ENCODE measurements around the gene RARG.

Gene RARG

DNA sequence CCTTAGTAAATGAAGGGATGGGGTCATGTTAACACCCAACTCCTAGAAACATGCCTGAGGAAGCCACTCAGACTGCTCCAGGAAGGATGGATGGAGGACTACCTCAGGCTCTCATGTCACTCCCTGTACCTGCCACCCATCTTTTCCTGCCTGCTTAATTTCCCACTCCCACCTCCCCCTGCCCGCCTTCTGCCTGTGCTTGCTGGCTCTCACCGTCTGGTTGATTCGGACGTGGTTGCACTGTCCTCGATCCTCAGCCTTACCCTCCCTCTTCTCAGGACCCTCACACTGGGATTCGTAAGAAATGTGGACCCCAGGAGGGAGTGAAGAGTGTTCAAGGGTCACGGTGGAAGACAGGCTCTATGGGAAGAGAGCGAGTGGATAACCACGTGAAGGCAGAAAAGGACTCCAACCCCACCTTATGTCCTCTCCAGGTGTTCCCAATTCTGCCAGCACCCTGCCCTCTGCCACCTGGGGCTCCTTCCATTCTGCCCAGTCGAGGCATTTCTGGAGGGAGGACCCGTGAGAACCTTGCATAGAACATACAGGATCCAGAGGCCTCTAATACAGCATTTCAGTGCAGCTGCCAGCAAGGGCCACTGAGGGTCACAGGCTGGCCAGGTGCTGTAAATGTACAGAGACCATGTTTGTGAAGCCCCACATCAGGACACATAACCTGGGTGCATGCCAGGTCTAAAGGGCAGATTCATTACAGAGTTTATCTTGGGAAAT is 37.9 kb downstream of the RARG start:
- TF ChIP-seq, protein P1, sequence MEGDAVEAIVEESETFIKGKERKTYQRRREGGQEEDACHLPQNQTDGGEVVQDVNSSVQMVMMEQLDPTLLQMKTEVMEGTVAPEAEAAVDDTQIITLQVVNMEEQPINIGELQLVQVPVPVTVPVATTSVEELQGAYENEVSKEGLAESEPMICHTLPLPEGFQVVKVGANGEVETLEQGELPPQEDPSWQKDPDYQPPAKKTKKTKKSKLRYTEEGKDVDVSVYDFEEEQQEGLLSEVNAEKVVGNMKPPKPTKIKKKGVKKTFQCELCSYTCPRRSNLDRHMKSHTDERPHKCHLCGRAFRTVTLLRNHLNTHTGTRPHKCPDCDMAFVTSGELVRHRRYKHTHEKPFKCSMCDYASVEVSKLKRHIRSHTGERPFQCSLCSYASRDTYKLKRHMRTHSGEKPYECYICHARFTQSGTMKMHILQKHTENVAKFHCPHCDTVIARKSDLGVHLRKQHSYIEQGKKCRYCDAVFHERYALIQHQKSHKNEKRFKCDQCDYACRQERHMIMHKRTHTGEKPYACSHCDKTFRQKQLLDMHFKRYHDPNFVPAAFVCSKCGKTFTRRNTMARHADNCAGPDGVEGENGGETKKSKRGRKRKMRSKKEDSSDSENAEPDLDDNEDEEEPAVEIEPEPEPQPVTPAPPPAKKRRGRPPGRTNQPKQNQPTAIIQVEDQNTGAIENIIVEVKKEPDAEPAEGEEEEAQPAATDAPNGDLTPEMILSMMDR (IDR thresholded peaks at IDR 0.05; ENCODE audit: control insufficient read depth, insufficient read depth, low read depth, low read length, missing control alignments): no peak
- no peak overlapping the region for H3K4me3 ChIP-seq (ENCODE audit: control insufficient read depth, low read depth, low read length)
- DNase-seq (ENCODE audit: low read depth): no peak

DNA sequence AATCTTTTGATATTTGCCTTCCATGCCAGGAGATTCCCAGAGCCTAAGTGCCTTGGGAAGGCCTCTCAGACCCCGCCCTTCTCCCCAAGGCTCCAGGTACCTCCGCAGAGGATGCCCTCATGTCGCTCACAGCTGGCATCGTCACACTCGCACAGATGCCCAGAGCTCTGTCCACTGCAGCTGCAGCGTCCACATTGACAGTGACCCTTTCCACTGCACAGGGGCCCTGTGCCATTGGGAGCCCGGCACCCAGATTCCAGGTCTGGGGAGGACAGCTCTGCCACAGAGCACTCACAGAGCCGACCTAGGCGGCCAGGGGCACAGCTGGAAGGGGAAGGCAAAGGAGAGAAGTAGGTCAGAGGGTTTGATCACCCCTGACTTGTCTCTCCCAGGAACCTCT is 39.0 kb downstream of the RARG start:
- no peak for DNase-seq (ENCODE audit: low read depth)
- H3K4me3 ChIP-seq (ENCODE audit: control insufficient read depth, low read depth, low read length): no peak overlapping the region
- TF ChIP-seq, protein P1 (IDR thresholded peaks at IDR 0.05; ENCODE audit: control insufficient read depth, insufficient read depth, low read depth, low read length, missing control alignments): no peak

DNA sequence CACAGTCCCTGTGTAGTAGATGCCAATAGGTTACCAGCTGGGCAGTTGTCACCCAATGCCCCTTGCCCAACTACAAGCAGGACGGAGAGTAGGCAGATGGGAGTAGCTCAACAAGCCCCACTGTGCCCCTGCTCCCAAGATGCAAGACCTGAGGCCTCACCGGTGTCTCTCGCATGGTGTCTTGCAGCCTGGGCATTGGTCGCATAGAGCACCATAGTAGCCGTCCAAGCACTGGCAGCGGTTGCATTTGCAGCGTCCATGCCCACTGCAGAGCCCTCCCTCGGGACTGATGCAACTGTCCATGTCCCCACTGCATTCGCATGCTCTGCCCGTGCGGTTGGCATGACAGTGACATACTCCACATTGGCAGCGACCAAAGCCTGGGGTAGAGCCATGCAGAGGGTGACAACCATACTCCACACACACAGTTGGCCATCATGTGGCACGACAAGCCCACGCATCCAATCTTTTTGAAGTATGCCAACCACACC is 39.4 kb downstream of the RARG start:
- TF ChIP-seq, protein P1 (IDR thresholded peaks at IDR 0.05; ENCODE audit: control insufficient read depth, insufficient read depth, low read depth, low read length, missing control alignments): no peak
- DNase-seq (ENCODE audit: low read depth): no peak
- no peak overlapping the region for H3K4me3 ChIP-seq (ENCODE audit: control insufficient read depth, low read depth, low read length)

DNA sequence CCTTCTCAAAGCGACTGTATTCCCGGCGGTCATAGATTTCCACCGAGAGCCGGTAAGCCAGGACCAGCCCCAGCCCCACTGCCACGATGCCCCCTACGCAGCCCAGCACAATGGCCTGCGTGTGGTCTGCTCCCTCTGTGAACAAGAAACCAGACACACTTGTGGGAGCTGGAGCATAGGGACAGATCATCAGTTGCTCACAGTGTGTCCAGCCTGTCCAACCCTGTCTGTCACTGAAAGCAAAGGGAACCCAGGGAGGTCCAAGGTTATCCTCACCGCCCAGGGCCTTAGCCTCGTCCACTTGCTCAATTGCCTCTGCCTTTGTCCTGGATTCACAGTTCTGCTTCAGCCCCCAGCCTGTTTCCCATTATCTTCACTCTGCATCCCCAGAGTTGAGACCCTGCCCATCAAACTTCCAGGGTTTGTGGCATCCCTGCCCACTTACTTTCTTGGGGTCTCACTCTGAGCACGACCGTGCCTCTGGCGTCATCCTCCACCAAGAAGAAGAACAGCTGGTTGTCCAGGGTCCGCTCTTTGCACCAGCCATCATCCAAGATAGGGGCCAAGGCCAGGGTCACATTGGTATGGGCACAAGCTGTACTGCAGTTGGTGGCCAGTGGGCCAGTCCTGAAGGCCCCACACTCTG is 40.0 kb downstream of the RARG start:
- TF ChIP-seq, protein P1 (IDR thresholded peaks at IDR 0.05; ENCODE audit: control insufficient read depth, insufficient read depth, low read depth, low read length, missing control alignments): no peak
- DNase-seq (ENCODE audit: low read depth): no peak
- no peak overlapping the region for H3K4me3 ChIP-seq (ENCODE audit: control insufficient read depth, low read depth, low read length)

DNA sequence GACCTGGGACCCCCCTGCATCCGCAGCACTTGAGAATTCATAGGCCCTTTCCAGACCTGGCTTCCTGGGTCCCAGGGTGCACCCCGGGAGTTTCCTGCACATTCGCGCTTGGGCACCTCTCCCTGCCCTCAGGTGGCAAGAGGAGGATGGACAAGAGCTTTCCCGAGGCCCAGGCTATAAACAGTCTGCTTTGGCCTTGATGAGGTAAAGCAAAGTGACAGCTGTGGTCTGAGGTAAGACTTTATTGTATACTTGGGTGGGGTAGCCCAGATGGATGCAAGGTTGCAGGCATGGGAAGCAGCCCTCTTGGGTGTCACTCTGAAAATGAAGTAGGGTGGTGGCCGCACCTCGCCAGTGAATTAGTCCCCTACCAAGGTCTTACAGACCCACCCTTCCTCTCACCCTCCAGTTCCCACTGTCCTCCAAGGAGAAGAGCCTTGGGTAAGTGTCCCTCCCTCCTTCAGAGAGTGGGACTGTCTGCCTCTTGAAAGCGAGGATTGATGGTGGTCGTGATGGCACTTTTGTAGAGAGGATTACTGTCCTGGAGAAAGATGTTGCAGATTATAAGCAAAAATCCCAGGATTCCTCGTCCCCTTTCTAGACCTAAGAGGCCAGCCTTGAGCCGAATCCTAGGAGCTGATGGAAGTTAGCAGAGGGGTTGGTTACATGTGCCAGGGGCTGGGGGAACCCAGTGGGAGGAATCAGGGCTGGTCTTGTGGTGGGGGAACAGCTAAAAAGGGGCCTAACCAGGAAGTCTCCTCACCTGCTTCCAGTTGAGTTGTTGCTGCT is 40.7 kb downstream of the RARG start:
- TF ChIP-seq, protein P1 (IDR thresholded peaks at IDR 0.05; ENCODE audit: control insufficient read depth, insufficient read depth, low read depth, low read length, missing control alignments): no peak
- no peak overlapping the region for H3K4me3 ChIP-seq (ENCODE audit: control insufficient read depth, low read depth, low read length)
- DNase-seq (ENCODE audit: low read depth): no peak

DNA sequence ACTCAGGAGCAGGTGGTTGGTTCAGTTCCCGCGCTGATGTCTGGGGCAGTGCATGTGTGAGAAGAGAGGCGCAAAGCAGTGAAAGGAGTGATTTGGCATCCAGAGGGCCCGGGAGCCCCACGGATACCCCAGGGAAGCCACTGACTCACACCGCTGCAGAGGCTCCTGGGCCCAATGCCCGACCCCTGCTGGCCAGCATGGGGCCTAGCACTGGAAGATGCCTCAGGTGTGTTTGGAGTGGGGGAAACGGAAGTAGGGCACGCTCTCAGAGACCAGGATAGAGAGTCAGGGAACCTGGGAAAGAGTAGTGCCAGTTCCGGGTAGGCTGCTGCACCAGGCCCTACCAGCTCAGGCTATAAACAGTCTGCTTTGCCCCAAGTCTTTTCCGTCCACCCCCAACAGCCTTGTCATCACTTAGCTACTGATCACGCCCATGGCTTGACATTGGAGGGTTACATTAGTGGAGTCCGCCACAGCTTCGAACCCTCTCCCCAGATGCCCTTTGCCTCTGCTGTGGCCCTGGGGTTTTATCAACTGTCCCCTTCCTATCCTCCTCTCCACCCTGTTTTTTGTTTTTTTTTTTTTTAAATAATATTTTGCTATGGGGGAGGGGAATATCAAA is 41.8 kb downstream of the RARG start:
- DNase-seq (ENCODE audit: low read depth): no peak
- TF ChIP-seq, protein P1 (IDR thresholded peaks at IDR 0.05; ENCODE audit: control insufficient read depth, insufficient read depth, low read depth, low read length, missing control alignments): peak; percentile 96

More for the DNA sequence above, 41.8 kb downstream of the RARG start:
- H3K4me3 ChIP-seq (ENCODE audit: control insufficient read depth, low read depth, low read length): no peak overlapping the region

Data from AG09309 (cell line).